ENCODE data around the gene P2RX5.
A peak's percentile ranks its signal among the peaks of the same experiment; 100 is the strongest.

P2RX5 gene

DNA sequence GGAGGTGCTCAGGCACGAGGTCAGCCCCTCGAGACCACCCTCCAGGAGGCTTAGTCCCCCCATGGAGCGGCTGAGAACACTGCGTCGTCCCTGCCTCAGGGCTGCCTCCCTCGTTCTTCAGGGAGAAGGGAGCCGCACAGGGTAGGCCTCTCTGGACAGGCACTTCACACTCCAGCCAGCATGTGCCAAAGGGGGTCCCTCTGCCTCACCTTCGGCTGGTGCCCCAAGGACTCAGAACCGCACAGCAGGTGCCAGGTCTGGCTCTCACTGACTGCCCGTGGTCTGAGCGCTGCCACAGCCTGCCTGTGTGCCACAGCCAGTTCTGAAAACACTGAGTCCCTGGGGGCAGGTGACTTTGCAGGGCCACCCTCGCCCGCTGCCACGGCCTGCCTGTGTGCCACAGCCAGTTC, 7.1 kb downstream of the P2RX5 start:
- DNase-seq (ENCODE audit: low spot score): no peak

DNA sequence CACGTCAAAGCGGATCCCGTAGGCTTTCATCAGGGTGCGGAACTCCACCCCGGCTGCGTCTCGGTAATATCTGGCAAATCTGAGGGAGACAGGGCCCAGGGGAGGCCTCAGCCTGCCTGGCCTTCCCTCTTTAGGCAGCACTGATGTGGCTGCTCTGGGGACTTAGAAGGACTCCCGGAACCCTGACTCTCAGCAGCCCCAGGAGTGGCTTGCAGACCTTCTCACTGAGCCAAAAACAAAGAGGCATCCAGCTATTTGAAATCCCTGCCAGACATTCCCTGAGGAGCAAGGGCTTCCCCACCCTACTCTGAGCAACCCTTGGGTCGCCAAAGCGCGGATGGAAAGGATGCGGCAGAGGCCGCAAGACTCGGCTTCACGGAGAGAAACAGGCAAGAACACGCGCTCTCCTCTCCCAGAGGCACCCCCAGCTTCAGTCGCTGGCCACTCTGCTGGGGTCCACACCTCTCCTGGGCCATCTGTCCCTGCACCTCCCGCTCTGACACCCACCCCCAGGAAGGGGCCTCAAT, 7.9 kb downstream of the P2RX5 start:
- Histone ChIP-seq H2BK15ac (ENCODE audit: low read length) (no peak overlapping the region), H3K9ac (ENCODE audit: low read depth, low read length, poor library complexity) (peak overlapping the region; percentile 50), H4K8ac (ENCODE audit: low read depth, low read length) (no peak overlapping the region), H2BK12ac (ENCODE audit: low read length) (no peak overlapping the region), H2BK5ac (ENCODE audit: low read length) (no peak overlapping the region), H3K23ac (ENCODE audit: low read depth, low read length, poor library complexity) (no peak overlapping the region), H3K4me1 (ENCODE audit: control insufficient read depth in 2 of 2, insufficient read depth in 1 of 2, low read depth in 1 of 2, low read length in 2 of 2) (peaks cover 2 to 9% of the 10 kb centered on the region in 2 donors), H2AFZ (ENCODE audit: low read length) (peak overlapping the region; percentile 81), H3K4me3 (ENCODE audit: low read length in 2 of 2) (no peak overlapping the region), H3K36me3 (replicated peaks in 1 of 2; ENCODE audit: control insufficient read depth in 2 of 2, insufficient read depth in 2 of 2, low read length in 2 of 2) (no peaks in the 10 kb centered on the region), H3K18ac (ENCODE audit: low read length) (peak overlapping the region; percentile 63), H3K27me3 (ENCODE audit: control insufficient read depth in 3 of 3, insufficient read depth in 3 of 3, low read depth in 1 of 3, low read length in 3 of 3) (peaks cover 0 to 6% (median 0%) of the 10 kb centered on the region in 3 experiments), H3K27ac (replicated peaks; ENCODE audit: low read length) (no peak overlapping the region), H4K91ac (ENCODE audit: low read depth, low read length, poor library complexity) (no peak overlapping the region), H3K4me2 (ENCODE audit: insufficient read depth, low read length, poor library complexity, severe bottlenecking) (no peak overlapping the region), H3K4ac (ENCODE audit: low read length) (no peak overlapping the region), H3K79me1 (ENCODE audit: low read depth, low read length) (peaks cover 2% of the 10 kb centered on the region), H2BK120ac (ENCODE audit: low read depth, low read length) (no peak overlapping the region), H3K9me3 (replicated peaks in 1 of 2; ENCODE audit: control insufficient read depth in 2 of 2, insufficient read depth in 1 of 2, low read depth in 1 of 2, low read length in 2 of 2) (no peaks in the 10 kb centered on the region), H3K14ac (ENCODE audit: low read length) (no peak overlapping the region), H2AK5ac (ENCODE audit: low read depth, low read length) (no peak overlapping the region)
- no peak for DNase-seq (ENCODE audit: low spot score)
- no CpG with 5 or more reads among the region's 19 CpGs for WGBS, 2 donors (ENCODE audit: extremely low coverage in 2 of 2, insufficient read length in 2 of 2, insufficient replicate concordance in 1 of 2)

More for the DNA sequence above, 7.1 kb downstream of the P2RX5 start:
- Histone ChIP-seq H2BK15ac (ENCODE audit: low read length) (no peak overlapping the region), H2BK12ac (ENCODE audit: low read length) (no peak overlapping the region), H3K23ac (ENCODE audit: low read depth, low read length, poor library complexity) (no peak overlapping the region), H3K18ac (ENCODE audit: low read length) (no peak overlapping the region), H4K8ac (ENCODE audit: low read depth, low read length) (no peak overlapping the region), H2BK120ac (ENCODE audit: low read depth, low read length) (no peak overlapping the region), H3K79me1 (ENCODE audit: low read depth, low read length) (peaks cover 2% of the 10 kb centered on the region), H3K9ac (ENCODE audit: low read depth, low read length, poor library complexity) (no peak overlapping the region), H3K36me3 (replicated peaks in 1 of 2; ENCODE audit: control insufficient read depth in 2 of 2, insufficient read depth in 2 of 2, low read length in 2 of 2) (no peaks in the 10 kb centered on the region), H3K4me2 (ENCODE audit: insufficient read depth, low read length, poor library complexity, severe bottlenecking) (no peak overlapping the region), H3K4me1 (ENCODE audit: control insufficient read depth in 2 of 2, insufficient read depth in 1 of 2, low read depth in 1 of 2, low read length in 2 of 2) (peaks cover 2 to 9% of the 10 kb centered on the region in 2 donors), H3K4ac (ENCODE audit: low read length) (no peak overlapping the region), H2AK5ac (ENCODE audit: low read depth, low read length) (no peak overlapping the region), H3K4me3 (ENCODE audit: low read length in 2 of 2) (no peak overlapping the region), H2BK5ac (ENCODE audit: low read length) (no peak overlapping the region), H3K27ac (replicated peaks; ENCODE audit: low read length) (no peak overlapping the region), H3K9me3 (replicated peaks in 1 of 2; ENCODE audit: control insufficient read depth in 2 of 2, insufficient read depth in 1 of 2, low read depth in 1 of 2, low read length in 2 of 2) (no peaks in the 10 kb centered on the region), H4K91ac (ENCODE audit: low read depth, low read length, poor library complexity) (no peak overlapping the region), H3K27me3 (ENCODE audit: control insufficient read depth in 3 of 3, insufficient read depth in 3 of 3, low read depth in 1 of 3, low read length in 3 of 3) (peaks cover 0 to 8% (median 1%) of the 10 kb centered on the region in 3 experiments), H2AFZ (ENCODE audit: low read length) (no peak overlapping the region), H3K14ac (ENCODE audit: low read length) (no peak overlapping the region)
- WGBS, 2 donors (ENCODE audit: extremely low coverage in 2 of 2, insufficient read length in 2 of 2, insufficient replicate concordance in 1 of 2): no CpG with 5 or more reads among the region's 14 CpGs

- Histone ChIP-seq H4K8ac (ENCODE audit: low read depth, low read length) (no peak overlapping the region), H3K79me1 (ENCODE audit: low read depth, low read length) (peaks cover 2% of the 10 kb centered on the region), H3K27me3 (ENCODE audit: control insufficient read depth in 3 of 3, insufficient read depth in 3 of 3, low read depth in 1 of 3, low read length in 3 of 3) (peaks cover 0 to 9% (median 0%) of the 10 kb centered on the region in 3 experiments), H2BK120ac (ENCODE audit: low read depth, low read length) (no peak overlapping the region), H4K91ac (ENCODE audit: low read depth, low read length, poor library complexity) (no peak overlapping the region), H3K4ac (ENCODE audit: low read length) (no peak overlapping the region), H3K9me3 (replicated peaks in 1 of 2; ENCODE audit: control insufficient read depth in 2 of 2, insufficient read depth in 1 of 2, low read depth in 1 of 2, low read length in 2 of 2) (no peaks in the 10 kb centered on the region), H3K4me3 (ENCODE audit: low read length in 2 of 2) (no peak overlapping the region), H3K14ac (ENCODE audit: low read length) (no peak overlapping the region), H2BK15ac (ENCODE audit: low read length) (no peak overlapping the region), H2AK5ac (ENCODE audit: low read depth, low read length) (no peak overlapping the region), H3K27ac (replicated peaks; ENCODE audit: low read length) (no peak overlapping the region), H2BK5ac (ENCODE audit: low read length) (no peak overlapping the region), H3K18ac (ENCODE audit: low read length) (no peak overlapping the region), H3K4me1 (ENCODE audit: control insufficient read depth in 2 of 2, insufficient read depth in 1 of 2, low read depth in 1 of 2, low read length in 2 of 2) (peaks cover 2 to 9% of the 10 kb centered on the region in 2 donors), H3K36me3 (replicated peaks in 1 of 2; ENCODE audit: control insufficient read depth in 2 of 2, insufficient read depth in 2 of 2, low read length in 2 of 2) (no peaks in the 10 kb centered on the region), H3K23ac (ENCODE audit: low read depth, low read length, poor library complexity) (no peak overlapping the region), H3K9ac (ENCODE audit: low read depth, low read length, poor library complexity) (no peak overlapping the region), H2BK12ac (ENCODE audit: low read length) (no peak overlapping the region), H3K4me2 (ENCODE audit: insufficient read depth, low read length, poor library complexity, severe bottlenecking) (no peak overlapping the region), H2AFZ (ENCODE audit: low read length) (no peak overlapping the region)
- WGBS, 2 donors (ENCODE audit: extremely low coverage in 2 of 2, insufficient read length in 2 of 2, insufficient replicate concordance in 1 of 2): no CpG with 5 or more reads among the region's 13 CpGs
- DNase-seq (ENCODE audit: low spot score): no peak
These were observed 10.8 kb downstream of the P2RX5 start for GRCh38 chr17:3685174-3685573.

GRCh38 chr17:3683054-3683511, 12.9 kb downstream of the P2RX5 start:
- H3K9me3 ChIP-seq (replicated peaks in 1 of 2; ENCODE audit: control insufficient read depth in 2 of 2, insufficient read depth in 1 of 2, low read depth in 1 of 2, low read length in 2 of 2): no peaks in the 10 kb centered on the region
- no peak overlapping the region for H3K4me2 ChIP-seq (ENCODE audit: insufficient read depth, low read length, poor library complexity, severe bottlenecking)
- WGBS, 2 donors (ENCODE audit: extremely low coverage in 2 of 2, insufficient read length in 2 of 2, insufficient replicate concordance in 1 of 2): no CpG with 5 or more reads among the region's 10 CpGs

More at GRCh38 chr17:3683054-3683511, 12.9 kb downstream of the P2RX5 start:
- H3K4me1 ChIP-seq (ENCODE audit: control insufficient read depth in 2 of 2, insufficient read depth in 1 of 2, low read depth in 1 of 2, low read length in 2 of 2): peaks cover 2 to 5% of the 10 kb centered on the region in 2 donors
- H3K14ac ChIP-seq (ENCODE audit: low read length): no peak overlapping the region
- H2BK120ac ChIP-seq (ENCODE audit: low read depth, low read length): no peak overlapping the region
- H4K8ac ChIP-seq (ENCODE audit: low read depth, low read length): no peak overlapping the region
- no peaks in the 10 kb centered on the region for H3K36me3 ChIP-seq (replicated peaks in 1 of 2; ENCODE audit: control insufficient read depth in 2 of 2, insufficient read depth in 2 of 2, low read length in 2 of 2)
- no peak overlapping the region for H2BK15ac ChIP-seq (ENCODE audit: low read length)
- H3K4ac ChIP-seq (ENCODE audit: low read length): no peak overlapping the region
- no peaks in the 10 kb centered on the region for H3K79me1 ChIP-seq (ENCODE audit: low read depth, low read length)
- H2AFZ ChIP-seq (ENCODE audit: low read length): no peak overlapping the region
- no peak overlapping the region for H4K91ac ChIP-seq (ENCODE audit: low read depth, low read length, poor library complexity)
- H3K18ac ChIP-seq (ENCODE audit: low read length): no peak overlapping the region
- H3K23ac ChIP-seq (ENCODE audit: low read depth, low read length, poor library complexity): no peak overlapping the region
- no peak overlapping the region for H2BK12ac ChIP-seq (ENCODE audit: low read length)
- no peak overlapping the region for H2BK5ac ChIP-seq (ENCODE audit: low read length)
- no peak for DNase-seq (ENCODE audit: low spot score)
- H3K4me3 ChIP-seq (ENCODE audit: low read length in 2 of 2): peak overlapping the region in 1 of 2 donors; percentile 14
- H2AK5ac ChIP-seq (ENCODE audit: low read depth, low read length): no peak overlapping the region
- no peak overlapping the region for H3K9ac ChIP-seq (ENCODE audit: low read depth, low read length, poor library complexity)
- peaks cover 0 to 14% (median 0%) of the 10 kb centered on the region in 3 experiments for H3K27me3 ChIP-seq (ENCODE audit: control insufficient read depth in 3 of 3, insufficient read depth in 3 of 3, low read depth in 1 of 3, low read length in 3 of 3)
- no peak overlapping the region for H3K27ac ChIP-seq (replicated peaks; ENCODE audit: low read length)

Measured in neuronal stem cell (in vitro differentiated cells).